GM19438 (cell line): ENCODE data around the gene STK33.

ENCODE experiments used
- ATAC-seq: cut with Tn5 transposase; IDR thresholded peaks from one replicate; pipeline ENCODE4 v1.9.1; 2021; ENCODE audit warnings: low read depth; ENCODE audit not compliant: unreplicated experiment

The STK33 gene

DNA sequence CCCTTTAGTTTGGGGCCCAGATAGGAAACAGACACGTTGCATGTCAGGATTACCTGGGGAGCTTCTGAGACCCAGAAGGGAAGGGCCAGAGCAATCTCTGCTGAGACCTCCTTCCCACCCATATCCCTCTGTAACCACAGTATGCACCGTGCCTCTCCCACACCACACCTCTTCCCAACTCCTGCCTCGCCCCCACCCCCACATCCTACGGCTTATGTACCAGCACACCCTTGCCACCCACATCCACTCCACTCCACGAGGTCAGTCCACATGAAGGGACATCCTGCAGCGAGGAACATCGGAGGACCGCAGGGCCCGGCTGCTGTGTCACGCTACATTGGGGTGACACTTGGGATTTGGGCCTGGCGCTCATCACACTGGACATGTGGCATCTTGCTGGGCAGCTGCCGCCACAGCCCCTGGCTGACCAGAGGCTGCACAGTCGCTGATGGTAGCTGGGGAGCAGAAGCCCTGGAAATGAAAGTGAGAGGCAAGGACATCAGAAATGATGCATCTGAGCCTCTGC lies 212.1 kb downstream of the STK33 start:
- ATAC-seq = no peak

DNA sequence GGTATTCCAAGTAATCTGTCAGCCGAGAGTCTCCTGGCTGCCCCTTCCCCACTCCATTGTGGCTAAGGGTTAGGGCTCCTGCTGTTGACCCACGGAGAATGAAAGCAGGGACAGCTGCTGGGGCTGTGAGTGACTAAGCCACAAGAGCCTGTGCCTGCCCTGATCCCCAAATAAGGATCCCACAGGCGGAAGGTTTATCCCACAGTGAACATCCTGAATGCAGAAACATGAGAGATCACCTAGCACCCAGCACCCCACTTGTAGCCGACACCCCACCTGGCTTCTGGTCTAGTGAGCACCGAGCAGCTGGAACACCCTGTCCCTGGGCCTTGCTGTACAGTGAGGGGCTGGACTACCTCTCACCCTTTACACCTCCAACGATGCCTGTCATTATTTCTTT lies 212.7 kb downstream of the STK33 start:
- ATAC-seq = no peak

DNA sequence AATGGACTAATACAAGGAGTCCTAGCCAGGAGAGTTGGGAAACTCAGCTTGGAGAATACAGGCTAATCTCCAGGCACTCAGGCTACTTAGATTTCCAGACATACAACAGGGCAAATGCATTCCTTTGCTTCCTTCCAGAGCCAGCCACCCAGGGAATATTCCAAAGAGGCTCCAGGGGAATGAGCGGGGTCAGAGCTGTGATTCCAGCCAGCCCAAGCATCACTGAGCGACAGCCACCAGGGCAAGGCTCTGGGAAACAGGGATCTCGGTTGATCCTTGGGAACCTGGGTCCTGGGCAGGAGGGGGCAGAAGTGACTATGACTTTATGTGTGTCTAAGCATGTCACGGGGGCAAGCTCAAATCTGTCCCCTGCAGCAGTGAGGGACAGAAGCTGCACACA lies 218.1 kb downstream of the STK33 start:
- no peak for ATAC-seq

DNA sequence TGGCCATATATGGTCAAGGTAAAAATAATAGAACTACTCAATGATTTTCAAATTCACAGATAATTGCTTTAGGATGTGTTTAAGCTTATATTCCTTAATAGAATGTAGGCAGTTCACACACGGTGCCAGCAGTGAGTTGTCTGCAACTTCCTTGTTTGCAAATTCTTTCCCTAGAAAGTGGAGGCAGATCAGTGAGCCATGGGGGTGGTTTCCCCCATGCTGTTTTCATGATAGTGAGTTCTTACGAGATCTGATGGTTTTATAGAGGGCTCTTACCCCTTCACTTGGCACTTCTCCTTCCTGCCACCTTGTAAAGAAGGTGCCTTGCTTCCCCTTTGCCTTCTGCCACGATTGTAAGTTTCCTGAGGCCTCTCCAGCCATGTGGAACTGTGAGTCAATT lies 218.6 kb downstream of the STK33 start:
- no peak for ATAC-seq

DNA sequence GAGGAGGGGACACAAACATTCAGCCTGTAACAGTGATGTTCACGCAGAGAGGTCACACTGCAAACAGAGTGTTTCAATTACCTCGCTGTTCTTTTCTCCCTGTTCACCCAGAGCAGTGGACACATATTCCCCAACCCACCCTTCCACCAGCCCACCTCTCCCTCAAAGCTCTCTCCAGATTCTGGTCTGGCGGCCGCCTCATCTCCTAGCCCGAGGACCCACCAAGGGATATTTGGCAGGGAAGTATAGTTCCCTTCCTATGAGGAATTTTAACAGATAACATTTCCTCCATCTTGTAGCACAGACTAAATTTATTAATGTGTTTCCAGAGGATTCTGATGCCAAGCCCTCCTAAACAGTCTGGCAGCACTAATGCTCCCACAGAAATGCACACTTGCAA lies 219.3 kb downstream of the STK33 start:
- no peak for ATAC-seq

DNA sequence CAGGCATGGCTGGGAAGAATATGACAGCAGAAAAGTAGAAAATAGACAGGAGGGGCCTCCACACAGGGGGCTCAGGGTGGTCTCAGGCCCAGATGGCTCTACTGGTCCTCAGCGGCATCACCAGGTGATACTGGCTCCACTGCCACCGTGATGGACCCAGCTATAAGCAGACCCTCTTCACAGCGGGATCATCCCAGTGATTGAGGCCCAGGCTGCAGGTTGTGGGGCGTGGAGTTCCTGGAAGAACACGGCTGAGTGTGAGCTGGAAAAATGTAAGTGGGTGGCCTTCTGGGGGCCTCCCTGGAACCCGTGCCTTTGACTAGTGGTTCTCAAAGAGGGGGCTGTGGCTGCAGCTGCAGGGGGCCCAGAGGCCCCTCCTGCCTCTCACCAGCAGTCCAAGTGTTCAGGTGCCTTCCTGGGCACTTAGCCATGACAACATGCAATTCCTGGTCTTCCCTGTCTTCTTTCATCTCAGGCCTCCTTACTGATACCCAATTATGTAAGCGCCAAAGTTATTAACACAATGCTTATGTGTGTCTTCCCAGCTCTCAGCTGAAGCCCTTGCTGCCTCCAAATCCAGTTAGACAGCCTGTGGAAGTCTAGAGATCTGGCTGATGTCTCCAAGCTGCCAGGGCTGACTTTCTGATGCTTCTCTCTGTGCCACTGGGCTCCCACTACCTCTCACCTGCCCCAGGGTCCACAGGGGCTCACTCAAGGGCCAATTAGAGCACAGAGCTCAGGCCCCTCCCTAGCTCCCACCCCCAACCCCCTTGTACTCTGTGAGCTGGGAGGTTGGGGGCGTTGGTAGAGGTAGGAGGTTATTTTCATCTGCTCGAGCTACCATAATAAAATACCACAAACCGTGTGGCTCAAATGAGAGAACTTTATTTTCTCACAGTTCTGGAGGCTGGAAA lies 220.3 kb downstream of the STK33 start:
- ATAC-seq = no peak

DNA sequence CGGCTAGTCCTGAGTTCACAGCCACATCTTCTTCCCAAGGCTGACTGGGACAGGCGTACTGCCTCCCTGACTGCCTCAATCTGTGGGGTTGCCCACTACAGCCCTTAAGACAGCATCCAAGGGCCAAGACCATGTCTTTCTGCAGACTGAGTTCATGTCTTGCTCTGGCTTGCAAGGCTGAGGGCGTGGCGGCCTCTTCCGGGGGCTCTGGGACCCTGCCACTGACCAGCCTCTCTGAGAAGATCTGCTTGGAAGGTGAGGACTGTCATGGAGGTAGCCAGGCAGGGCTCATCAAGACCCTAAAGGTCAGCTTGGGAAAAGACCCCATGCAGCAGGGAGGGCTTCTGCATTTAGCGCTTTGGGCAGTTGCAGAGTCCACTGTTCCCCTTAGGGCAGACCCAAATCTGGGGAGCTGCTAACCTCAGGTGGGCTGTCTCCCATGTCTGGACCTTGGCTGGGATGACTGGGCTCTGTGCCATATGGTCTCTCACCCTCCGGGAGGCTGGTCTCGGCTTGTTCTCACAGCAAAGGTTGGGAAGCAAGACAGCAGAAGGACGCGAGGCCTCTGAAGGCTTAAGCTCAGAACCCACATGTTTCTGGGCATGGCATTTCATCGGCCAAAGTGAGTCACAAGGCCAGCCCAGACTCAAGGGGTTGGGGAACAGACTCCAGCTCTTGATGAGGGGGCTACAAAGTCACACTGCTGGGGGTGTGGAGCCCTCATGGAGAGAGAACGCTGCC lies 221.2 kb downstream of the STK33 start:
- no peak for ATAC-seq

DNA sequence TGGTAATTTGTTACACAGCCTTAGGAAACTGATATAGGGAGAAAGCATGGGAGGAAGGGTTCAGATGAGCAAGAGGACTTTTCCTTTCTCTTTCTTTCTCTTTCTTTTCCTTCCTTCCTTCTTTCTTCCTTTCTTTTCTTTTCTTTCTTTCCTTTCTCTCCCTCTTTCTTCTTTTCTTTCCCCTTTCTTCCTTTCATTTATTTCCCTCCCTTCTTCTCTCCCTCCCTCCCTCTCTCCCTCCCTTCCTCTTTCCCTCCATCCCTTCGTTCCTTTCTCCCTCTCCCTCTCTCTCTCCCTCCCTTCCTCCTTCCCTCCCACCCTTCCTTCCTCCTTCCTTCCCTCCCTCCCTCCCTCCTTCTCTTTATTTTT lies 222.5 kb downstream of the STK33 start:
- ATAC-seq = no peak

DNA sequence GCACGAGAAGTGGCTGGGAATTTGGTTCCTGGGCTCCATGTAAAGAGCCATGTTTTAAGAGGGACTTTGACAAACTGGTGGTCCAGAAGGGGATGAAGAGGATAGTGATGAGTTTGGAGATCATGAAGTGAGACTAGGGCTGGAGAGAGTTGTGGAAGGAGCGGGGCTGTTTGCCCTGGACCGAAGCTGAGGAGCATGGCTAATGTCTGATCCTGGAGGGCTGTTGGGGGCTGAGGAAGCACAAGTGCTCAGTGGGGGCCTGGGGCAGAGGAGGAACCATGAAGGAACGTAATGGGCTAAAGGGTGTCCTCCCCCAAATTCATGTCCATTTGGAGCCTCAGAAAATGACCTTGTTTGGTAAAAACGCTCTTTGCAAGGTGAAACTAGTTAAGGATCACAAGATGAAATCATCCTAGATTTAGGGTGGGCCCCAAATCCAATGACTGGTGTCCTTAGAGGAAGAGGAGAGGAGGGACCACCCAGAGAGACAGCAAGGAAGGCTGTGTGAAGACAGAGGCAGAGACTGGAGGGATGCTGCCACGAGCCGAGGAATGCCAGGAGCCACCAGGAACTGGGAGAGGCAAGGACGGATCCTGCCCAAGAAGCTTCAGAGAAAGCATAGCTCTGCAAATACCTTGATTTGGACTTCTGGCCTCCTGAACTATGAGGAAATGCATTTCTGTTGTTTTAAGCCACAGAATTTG lies 223.1 kb downstream of the STK33 start:
- no peak for ATAC-seq

DNA sequence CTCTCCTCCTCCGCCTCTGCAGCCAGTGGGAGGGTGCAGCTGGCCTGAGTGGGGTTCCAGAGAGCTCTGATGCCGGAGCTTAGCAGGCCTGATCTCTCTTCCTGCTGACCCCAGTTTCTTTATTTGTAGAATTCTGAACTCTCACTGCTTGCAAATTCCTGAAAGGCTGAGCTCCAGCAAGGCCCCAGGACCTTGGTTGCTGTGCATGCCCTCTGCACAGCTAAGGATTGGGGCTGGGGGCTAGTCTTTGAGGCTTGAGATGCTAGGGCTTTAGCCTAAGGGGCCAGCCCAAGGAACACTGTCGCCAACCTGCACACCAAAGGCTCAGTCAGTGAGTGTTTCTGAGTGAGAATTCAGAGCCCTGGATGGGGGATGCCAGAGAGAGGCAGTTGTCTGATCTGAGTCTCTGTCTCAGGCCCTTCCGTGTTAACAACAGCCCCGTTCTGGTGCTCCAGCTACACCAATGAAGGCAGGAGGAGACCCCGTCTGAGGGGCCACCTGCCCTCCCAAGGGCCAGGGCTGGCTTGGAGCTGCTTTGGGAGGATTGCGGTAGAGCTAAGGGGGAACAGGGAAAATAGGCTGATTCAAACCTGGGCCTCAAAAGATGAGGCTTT lies 224.3 kb downstream of the STK33 start:
- no peak for ATAC-seq

DNA sequence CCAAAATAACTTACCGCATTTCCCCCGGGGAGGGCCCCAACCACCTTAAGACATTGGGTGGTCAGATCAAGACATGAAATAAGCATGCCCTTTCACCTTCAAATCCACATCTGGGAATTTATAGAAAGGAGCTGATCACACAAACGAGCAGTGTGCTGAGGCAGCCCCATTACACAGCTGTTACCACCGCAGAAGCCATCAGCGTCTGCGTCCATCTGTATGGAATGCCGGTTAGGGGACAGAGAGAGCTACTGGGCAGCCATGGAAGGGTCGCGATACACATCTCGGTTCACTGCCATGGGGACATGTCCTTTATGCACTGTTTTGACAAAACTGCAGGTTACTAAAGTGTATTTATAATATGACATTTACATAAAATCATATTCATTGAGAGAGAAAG lies 225.3 kb downstream of the STK33 start:
- no peak for ATAC-seq

DNA sequence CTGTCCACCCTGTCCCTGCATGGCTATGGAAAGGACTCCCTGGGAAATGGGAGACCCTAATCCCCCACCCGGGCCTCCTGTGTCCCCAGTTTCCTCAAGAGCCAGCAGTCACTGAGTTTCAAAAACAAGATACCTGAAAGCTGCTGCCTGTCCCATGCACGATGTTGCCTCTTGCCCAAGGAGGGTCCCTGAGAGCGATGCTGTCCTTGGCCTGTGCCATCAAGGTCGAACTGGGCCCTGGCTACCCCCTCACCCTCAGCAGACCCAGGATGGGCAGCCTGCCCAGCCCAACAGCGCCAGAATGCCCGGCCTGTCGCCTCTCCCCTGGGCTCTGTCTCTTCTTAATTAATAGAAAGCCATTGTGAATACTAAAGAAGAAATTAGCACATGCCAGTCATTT lies 225.8 kb downstream of the STK33 start:
- ATAC-seq = no peak

DNA sequence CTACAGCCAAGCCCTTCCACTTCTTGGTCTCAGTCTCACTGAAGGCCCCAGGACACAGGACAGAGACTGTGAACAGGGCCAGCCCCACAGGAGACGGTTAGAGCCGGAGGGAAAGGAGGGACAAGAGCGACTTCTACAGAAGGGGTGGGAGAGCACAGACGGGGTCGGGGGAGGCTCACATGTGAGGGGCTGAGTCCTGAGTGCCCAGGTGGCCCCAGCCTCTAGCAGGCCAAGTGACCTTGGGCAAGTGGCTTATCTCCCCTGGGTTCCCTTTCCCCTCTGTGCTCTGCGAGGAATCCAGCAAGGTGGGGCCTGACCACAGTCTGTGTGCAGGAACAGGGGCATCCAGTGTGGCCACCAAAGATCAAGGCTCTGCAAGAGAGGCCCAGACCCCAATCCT lies 227.7 kb downstream of the STK33 start:
- no peak for ATAC-seq

DNA sequence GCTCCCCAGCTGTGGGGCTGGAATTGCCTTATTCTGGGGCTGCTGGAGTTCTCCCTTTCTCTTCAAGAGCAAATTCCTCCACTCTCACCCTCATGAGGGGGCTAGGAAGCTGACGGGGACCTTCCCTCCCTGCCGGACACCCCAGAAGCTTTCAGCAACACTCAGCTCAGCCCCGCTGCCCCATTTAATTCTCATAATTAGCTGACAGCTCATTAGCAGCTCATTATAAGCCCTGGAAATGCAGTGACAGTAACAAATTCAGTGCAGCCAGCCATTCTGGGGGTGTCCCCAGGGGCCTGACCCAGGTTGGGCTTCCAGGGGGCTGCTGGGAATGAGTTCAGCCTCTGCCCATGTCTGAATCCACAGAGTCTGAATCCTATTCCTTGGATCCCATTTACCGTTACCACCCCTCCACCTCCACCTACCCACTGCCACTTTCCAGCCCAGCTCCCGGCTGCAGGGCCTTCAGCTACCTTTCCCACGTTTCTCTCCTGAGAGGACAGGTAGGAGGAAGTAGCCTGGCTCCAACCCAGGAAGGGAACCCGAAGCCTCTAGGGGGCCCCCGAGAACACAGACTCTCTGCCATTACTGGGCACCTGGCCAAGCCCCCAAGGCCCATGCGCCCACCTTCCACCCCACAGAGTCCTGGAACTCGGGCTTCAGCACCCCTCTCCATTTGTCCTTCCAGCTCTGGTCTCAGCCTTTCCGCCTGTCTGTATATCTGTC lies 228.6 kb downstream of the STK33 start:
- ATAC-seq = no peak

DNA sequence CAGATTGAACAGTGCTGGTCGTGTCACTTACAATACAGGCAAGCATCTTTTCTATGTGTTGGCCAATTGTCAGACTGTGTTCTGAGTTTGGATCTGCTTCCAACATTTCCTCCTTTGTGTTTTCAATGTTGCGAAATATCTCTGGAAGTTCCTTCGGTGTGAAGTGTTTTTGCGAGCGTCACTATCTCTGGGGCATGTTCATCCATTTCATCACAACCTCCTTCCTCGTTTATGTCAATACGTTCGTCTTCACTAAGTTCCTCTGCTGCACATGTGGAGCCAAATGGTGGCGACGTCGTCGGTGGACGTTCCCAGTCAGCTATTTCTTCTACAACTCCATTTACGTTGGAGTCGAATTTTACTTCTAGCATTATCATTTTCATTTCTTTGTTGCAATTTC lies 230.1 kb downstream of the STK33 start:
- ATAC-seq = no peak

DNA sequence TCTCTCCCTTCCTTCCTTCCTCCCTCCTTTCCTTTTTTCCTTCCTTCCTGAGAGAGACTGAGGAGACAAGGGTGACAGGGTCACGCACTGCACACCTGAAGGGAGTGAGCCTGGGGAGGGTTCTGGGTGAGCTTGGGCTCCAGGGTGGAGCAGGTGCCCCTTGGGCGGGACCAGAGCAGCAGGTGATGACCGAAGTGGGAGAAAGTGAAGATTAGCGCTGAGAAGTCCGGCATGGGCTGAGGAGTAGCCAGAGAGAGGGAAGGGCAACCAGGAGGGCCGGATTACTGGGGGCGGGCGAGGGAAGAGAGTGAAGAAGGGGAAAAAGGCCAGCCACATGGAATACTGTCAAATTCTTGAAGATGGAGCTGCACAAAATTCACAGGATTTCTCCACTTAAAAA lies 231.1 kb downstream of the STK33 start:
- no peak for ATAC-seq

DNA sequence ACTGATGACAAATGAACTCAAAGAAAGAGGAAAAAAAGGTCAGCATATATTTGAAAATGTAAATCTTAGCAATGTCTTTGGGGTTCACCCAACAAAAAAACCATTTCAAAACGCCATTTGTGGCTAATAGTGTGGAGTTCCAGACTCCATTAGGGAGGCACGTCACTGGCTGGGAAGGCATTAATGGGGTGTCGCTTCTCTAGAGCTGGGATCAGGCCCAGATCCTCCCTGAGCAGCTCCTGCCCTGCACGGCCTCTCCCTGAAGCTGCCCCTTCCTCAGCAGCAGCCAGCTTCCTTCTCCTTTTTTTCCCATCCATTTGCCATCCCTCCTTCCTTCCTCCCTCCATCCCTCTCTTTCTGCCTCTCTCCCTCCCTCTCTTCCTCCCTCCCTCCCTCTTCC lies 231.5 kb downstream of the STK33 start:
- no peak for ATAC-seq

DNA sequence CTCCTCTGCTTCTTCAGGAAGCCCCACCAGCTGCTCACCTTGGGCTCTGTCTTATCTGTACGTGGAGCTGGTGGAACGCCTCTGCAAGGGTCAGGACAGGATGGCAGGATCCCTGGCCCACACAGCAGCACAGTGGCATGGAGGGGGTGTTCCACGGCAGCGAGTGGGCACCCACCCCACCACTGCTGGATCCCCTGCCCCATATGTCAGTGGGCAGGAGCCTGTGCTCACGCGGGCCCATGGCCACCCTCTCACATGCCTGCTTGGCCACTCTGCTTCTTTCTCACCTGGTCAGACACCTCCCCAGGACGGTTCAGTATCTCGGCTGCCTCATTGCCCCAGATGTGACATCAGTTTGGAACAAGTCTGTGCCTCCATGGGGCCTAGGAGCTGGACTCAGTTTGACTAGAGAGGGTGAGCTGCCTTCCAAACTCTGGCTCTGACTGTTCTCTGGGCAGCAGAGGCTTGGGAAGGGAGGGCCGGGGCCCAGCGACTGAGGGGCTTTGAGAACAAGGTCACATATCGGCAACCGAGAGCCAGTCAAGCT lies 232.3 kb downstream of the STK33 start:
- ATAC-seq = no peak

DNA sequence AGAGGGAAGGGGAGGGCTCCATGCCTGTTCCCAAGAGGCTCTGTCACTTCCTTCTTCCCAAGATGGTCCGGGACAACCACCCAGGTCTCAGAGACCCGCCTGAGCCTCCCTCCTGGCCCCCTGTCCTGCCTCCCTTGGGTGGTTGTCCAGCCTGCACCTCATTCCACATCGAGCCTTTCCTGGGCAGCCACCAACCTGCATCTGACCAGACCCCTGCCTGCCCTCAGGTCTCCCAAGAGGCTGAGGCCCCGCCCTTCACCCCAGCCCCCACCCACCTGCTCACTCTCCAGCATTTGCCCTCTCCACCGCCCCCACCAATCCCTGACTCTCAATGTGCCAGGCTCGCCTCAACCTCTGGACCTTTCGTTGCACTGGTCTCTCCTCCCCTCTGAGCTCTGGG lies 232.8 kb downstream of the STK33 start:
- no peak for ATAC-seq
